Epithelial cell of proximal tubule (primary cell): ENCODE results near the gene HOXC5. TPM values are rescaled to one million over a fixed set of nuclear protein-coding genes. Genes with fewer than 3 reads are reported as not detected.

Experiments used
- DNase-seq: peaks from one replicate; pipeline ENCODE4 v3.0.0-alpha.2; 2011; ENCODE audit warnings: low read depth
- H3K4me3 ChIP-seq: 2 replicates; pipeline ENCODE4 v1.5.1; 2011; ENCODE audit warnings: low read depth, mild to moderate bottlenecking, low read length
- total RNA-seq: library from RNA; depleted of rRNA; stranded (reverse); fragments of >200 nt; gene quantifications from 2 replicates; pipeline ENCODE4 v1.2.3, GENCODE V29; 2015
- TF ChIP-seq, protein P1 (sequence below): conservative IDR thresholded peaks from 2 replicates; pipeline ENCODE4 v1.5.1; 2012; ENCODE audit warnings: low read depth, mild to moderate bottlenecking, low read length

HOXC5 gene
- total RNA-seq = 0.80 and 1.2 TPM in 2 replicates

DNA sequence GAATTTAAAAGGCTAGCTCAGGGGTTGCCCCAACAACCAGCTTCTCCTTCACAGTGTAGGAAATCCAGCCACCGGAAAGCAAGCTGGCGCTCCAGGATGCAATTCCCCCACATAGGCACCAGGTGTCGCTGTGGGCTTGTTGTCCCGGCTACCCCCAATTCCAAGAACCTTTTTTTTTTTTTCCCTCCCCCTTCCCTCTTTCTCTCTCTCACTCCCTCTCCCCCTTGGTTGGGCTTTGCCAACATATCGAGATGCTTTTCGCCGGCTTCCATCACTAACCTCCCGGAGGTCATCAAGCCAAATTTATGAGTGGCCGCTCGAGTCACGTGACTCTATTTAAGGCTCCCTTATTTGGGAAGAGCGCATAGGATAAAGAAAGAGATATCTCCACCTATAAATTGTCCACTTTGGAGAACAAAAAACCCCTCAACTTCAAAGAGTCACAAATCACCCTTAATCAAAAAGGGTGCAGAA is at the start of gene HOXC5:
Gene HOXC5 (plus strand): TSS at position 424 of the 474 bp plus-strand sequence. CDS start 73 bp downstream, outside the sequence.
- DNase-seq = no peak
- TF ChIP-seq, protein P1, sequence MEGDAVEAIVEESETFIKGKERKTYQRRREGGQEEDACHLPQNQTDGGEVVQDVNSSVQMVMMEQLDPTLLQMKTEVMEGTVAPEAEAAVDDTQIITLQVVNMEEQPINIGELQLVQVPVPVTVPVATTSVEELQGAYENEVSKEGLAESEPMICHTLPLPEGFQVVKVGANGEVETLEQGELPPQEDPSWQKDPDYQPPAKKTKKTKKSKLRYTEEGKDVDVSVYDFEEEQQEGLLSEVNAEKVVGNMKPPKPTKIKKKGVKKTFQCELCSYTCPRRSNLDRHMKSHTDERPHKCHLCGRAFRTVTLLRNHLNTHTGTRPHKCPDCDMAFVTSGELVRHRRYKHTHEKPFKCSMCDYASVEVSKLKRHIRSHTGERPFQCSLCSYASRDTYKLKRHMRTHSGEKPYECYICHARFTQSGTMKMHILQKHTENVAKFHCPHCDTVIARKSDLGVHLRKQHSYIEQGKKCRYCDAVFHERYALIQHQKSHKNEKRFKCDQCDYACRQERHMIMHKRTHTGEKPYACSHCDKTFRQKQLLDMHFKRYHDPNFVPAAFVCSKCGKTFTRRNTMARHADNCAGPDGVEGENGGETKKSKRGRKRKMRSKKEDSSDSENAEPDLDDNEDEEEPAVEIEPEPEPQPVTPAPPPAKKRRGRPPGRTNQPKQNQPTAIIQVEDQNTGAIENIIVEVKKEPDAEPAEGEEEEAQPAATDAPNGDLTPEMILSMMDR = peak; percentile 99
- peak within 1 kb of the TSS; percentile 43 for H3K4me3 ChIP-seq

DNA sequence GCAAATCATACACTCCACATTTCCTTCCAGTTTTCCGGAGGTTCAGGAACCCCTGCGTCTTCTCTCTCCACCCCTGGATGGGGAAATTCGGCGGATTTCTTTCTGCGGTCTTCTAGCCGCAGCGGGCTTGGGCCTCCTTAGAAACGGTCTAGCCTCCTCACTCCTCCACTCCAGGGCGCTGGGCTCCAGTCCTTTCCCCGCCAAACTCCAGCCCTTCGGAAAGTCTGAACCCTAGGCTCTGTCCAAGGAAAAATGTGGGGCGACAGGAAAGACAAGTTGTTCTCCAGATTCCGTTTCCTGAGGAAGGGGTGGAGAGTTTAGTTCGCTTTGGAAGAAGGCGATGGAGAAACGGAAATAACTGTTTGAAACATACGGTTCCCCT is 49.3 kb upstream of the HOXC5 start:
- TF ChIP-seq, protein P1 = no peak
- DNase-seq = no peak
- H3K4me3 ChIP-seq = peak overlapping the region; percentile 98

DNA sequence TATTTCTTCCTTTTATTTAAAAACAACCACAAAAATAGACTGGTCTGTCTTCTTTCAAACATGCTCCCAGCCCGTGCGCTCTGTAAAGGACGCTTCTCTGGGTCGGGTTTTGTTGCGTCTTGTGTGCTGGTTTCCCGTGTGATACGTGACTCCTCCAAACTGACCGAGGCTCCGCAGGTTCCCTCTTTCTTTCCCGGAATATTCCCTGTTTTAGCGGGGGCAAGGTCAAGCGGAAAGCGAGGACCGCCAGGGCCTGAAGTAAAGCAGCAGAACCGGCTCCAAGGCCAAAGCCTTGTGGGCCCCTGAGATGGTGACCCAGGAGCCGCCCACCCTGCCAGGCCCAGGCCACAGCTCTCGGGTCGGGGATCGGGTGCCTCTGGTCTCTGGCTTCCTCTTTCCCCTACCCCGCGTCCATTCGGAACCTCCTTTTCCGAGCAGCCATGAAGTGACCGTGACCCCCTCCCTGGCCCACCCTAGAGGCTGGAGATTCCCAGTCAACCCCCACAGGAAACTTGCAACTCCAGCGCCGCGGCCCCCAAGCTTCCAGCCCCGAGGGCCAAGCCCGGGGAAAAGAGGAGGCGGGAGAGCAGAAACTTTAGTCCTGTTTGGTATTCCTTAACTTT is 48.8 kb upstream of the HOXC5 start:
- no peak for DNase-seq
- TF ChIP-seq, protein P1 = no peak
- H3K4me3 ChIP-seq = peak overlapping the region; percentile 98

DNA sequence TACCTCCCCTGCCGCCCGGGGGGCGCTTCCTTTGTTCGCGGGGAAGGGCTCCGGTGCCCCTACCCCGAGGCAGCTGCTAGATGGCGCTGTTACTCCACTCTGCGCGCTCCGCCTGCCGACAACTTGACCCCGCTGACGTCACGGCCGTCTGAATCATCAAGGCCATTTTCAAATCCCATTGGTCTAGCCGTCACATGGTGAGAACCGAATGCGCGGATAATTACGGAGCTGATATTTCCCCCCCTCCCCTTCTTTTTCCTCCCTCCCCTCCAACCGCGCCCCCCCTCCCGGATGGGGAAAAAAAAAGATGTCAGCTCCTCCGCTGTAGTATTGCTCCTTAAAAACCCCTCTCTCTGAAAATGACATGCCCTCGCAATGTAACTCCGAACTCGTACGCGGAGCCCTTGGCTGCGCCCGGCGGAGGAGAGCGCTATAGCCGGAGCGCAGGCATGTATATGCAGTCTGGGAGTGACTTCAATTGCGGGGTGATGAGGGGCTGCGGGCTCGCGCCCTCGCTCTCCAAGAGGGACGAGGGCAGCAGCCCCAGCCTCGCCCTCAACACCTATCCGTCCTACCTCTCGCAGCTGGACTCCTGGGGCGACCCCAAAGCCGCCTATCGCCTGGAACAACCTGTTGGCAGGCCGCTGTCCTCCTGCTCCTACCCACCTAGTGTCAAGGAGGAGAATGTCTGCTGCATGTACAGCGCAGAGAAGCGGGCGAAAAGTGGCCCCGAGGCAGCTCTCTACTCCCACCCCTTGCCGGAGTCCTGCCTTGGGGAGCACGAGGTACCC is 47.8 kb upstream of the HOXC5 start, which contains the start of gene HOXC10:
Gene HOXC10 (plus strand): TSS at position 246 of the 791 bp plus-strand sequence. CDS start 114 bp downstream, at position 360.
- TF ChIP-seq, protein P1 = peak; percentile 78
- DNase-seq = peak; percentile 78
- peak within 1 kb of the TSS; percentile 98 for H3K4me3 ChIP-seq

DNA sequence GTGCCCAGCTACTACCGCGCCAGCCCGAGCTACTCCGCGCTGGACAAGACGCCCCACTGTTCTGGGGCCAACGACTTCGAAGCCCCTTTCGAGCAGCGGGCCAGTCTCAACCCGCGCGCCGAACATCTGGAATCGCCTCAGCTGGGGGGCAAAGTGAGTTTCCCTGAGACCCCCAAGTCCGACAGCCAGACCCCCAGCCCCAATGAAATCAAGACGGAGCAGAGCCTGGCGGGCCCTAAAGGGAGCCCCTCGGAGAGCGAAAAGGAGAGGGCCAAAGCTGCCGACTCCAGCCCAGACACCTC is 47.2 kb upstream of the HOXC5 start:
- TF ChIP-seq, protein P1 = no peak
- no peak for DNase-seq
- peak overlapping the region; percentile 98 for H3K4me3 ChIP-seq

DNA sequence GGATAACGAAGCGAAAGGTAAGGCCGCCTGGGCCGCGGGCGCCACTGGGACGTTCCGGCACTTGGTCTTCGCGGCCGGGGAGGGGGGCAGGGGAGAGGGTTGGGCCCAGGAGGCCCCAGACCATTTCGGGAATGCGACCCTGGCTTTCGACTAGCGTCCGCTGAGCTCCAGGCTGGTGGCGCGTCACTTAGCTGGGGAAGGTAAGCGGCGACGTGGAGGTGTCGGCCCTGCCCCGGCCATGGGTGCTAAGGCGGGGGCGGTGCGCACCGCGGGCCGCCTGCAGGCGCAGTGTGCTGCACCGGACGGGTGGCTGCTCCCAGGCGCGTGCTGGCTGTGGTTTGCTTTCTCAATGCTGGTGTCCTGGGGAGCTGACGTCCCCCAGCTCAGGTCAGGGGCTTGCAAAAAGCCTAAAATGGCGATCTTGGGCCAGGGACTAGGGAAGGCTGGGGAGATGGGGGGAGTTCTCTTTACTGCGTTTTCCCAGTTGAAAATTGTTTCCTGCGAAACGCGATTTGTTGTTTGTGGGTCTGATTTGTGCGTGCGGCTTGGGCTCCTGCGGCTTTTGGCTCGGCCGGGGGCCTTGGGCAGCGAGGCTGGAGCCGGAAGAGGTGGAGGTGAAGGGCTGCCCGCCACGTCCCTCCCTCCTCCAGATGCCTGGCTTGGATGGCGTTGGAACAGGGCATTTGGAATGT is 46.7 kb upstream of the HOXC5 start:
- TF ChIP-seq, protein P1 = peak; percentile 15
- H3K4me3 ChIP-seq = peak overlapping the region; percentile 98
- no peak for DNase-seq
